Endothelial cell of umbilical vein (primary cell): ENCODE results near the gene CD1E.

ENCODE experiments used
- EZH2 ChIP-seq: IDR thresholded peaks from 2 replicates; pipeline ENCODE4 v1.6.1; 2012; ENCODE audit warnings: borderline replicate concordance, low read depth, mild to moderate bottlenecking, moderate library complexity, low read length, inconsistent platforms; ENCODE audit not compliant: severe bottlenecking
- FOS ChIP-seq: IDR thresholded peaks from 2 replicates; pipeline ENCODE4 v1.6.1; 2011; ENCODE audit warnings: mild to moderate bottlenecking, low read length, moderate library complexity, borderline replicate concordance; ENCODE audit not compliant: insufficient read depth
- JUN ChIP-seq: IDR thresholded peaks from 2 replicates; pipeline ENCODE4 v1.6.1; 2011; ENCODE audit warnings: borderline replicate concordance, low read depth; ENCODE audit not compliant: insufficient read length, insufficient read depth
- MYC ChIP-seq: IDR thresholded peaks from one replicate; pipeline ENCODE4 v1.6.1; 2011; ENCODE audit warnings: mild to moderate bottlenecking, low read depth, low read length
- POLR2A ChIP-seq: IDR thresholded peaks from 2 replicates; pipeline ENCODE4 v1.6.1; 2012; ENCODE audit warnings: low read depth, mild to moderate bottlenecking, control low read depth, low read length
- POLR2AphosphoS5 ChIP-seq: IDR thresholded peaks from 2 replicates; pipeline ENCODE4 v1.6.1; 2012; ENCODE audit warnings: low read depth, mild to moderate bottlenecking, control low read depth, low read length, moderate library complexity; ENCODE audit not compliant: insufficient read depth
- TF ChIP-seq, protein P1 (sequence below), 2 donors: IDR thresholded peaks; 1 replicate in 1 of 2; 2 replicates in 1 of 2; pipeline ENCODE4 v1.5.1; 2011; ENCODE audit warnings: low read length in 2 of 2, mild to moderate bottlenecking in 2 of 2, moderate library complexity in 2 of 2, control low read depth in 1 of 2, inconsistent platforms in 1 of 2, low read depth in 1 of 2; ENCODE audit not compliant: insufficient read depth in 1 of 2; ENCODE audit errors: extremely low read depth in 1 of 2
- TF ChIP-seq, protein P2 (sequence below): IDR thresholded peaks from 2 replicates; pipeline ENCODE4 v1.6.1; 2011; ENCODE audit not compliant: insufficient read depth, insufficient read length

DNA sequence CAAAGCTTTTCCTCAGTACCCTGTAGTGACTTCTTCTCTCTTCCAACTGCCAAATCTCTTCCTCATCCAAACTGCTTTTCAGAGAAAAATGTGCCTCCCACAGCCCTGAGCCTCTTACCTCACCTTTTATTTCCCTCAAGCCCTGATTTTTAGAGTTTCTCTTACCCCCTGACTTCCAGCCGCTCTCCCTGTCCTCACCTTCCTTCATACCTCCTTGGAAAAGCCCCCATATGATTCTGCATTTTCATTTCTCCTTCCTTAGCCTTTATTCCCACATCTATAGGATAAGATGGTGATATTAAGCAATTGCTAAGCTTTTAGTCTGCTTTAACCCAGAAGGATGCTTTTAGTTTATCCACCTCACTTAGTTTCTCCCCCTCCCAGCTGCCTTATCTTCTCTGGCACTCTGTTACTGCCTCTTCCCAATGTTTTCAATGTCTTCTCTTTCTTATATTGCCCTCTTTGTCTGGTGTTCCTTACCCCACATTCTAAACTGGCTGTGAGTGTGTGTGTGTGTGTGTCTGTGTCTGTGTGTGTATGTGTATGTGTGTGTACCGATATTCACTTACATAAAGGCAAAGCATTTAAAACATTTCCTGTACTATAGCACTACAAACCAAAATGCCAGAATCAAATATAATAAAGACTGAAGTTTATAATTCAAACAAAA, 22.1 kb upstream of the CD1E start, which contains the start of gene CD1B:
- TF ChIP-seq, protein P1, sequence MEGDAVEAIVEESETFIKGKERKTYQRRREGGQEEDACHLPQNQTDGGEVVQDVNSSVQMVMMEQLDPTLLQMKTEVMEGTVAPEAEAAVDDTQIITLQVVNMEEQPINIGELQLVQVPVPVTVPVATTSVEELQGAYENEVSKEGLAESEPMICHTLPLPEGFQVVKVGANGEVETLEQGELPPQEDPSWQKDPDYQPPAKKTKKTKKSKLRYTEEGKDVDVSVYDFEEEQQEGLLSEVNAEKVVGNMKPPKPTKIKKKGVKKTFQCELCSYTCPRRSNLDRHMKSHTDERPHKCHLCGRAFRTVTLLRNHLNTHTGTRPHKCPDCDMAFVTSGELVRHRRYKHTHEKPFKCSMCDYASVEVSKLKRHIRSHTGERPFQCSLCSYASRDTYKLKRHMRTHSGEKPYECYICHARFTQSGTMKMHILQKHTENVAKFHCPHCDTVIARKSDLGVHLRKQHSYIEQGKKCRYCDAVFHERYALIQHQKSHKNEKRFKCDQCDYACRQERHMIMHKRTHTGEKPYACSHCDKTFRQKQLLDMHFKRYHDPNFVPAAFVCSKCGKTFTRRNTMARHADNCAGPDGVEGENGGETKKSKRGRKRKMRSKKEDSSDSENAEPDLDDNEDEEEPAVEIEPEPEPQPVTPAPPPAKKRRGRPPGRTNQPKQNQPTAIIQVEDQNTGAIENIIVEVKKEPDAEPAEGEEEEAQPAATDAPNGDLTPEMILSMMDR (IDR thresholded peaks at IDR 0.05; ENCODE audit: extremely low read depth in 1 of 2, insufficient read depth in 1 of 2, low read depth in 1 of 2, low read length in 2 of 2): no peak
- TF ChIP-seq, protein P2, sequence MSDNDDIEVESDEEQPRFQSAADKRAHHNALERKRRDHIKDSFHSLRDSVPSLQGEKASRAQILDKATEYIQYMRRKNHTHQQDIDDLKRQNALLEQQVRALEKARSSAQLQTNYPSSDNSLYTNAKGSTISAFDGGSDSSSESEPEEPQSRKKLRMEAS: no peak
- TF ChIP-seq POLR2AphosphoS5 (no peak), EZH2 (no peak), POLR2A (no peak), MYC (no peak), JUN (no peak), FOS (no peak)
